Breast epithelium (tissue), 3 donors: Measurements from ENCODE around the gene C2CD4A.

Experiments used
- POLR2A ChIP-seq: fragments of 450-650 bp; IDR thresholded peaks from one replicate; pipeline ENCODE4 v1.6.1; 2016; ENCODE audit warnings: antibody characterized with exemption, mild to moderate bottlenecking, moderate library complexity
- POLR2AphosphoS5 ChIP-seq, 3 donors: sonication (generic); formaldehyde crosslinking; IDR thresholded peaks; one replicate each; pipeline ENCODE4 v1.6.1; 2017; ENCODE audit warnings: antibody characterized with exemption in 3 of 3
- TF ChIP-seq, protein P1 (sequence below), 3 donors: fragments of 450-650 bp; IDR thresholded peaks; one replicate each; pipeline ENCODE4 v1.5.1; 2016 to 2017; ENCODE audit warnings: antibody characterized with exemption in 3 of 3, mild to moderate bottlenecking in 3 of 3, moderate library complexity in 3 of 3

DNA sequence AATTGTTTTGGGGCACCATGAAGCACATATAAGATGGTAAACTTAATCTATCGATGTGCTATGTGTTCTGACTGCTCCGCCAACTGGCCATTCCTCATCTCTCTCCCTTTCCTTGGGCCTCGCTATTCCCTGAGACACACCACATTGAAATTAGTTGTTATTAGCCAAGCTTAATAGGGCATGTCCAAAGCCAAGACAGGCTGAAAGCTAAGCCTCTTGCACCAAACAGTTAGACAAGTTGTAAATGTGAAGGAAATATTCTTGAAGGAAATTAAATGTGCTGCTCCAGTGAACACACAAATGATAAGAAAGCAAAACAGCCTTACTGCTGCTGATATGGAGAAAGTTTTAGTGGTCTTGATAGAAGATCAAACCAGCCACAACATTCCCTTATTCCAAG, 39.3 kb downstream of the C2CD4A start:
- TF ChIP-seq, protein P1, sequence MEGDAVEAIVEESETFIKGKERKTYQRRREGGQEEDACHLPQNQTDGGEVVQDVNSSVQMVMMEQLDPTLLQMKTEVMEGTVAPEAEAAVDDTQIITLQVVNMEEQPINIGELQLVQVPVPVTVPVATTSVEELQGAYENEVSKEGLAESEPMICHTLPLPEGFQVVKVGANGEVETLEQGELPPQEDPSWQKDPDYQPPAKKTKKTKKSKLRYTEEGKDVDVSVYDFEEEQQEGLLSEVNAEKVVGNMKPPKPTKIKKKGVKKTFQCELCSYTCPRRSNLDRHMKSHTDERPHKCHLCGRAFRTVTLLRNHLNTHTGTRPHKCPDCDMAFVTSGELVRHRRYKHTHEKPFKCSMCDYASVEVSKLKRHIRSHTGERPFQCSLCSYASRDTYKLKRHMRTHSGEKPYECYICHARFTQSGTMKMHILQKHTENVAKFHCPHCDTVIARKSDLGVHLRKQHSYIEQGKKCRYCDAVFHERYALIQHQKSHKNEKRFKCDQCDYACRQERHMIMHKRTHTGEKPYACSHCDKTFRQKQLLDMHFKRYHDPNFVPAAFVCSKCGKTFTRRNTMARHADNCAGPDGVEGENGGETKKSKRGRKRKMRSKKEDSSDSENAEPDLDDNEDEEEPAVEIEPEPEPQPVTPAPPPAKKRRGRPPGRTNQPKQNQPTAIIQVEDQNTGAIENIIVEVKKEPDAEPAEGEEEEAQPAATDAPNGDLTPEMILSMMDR (IDR thresholded peaks at IDR 0.05) = no peak
- TF ChIP-seq POLR2AphosphoS5 (IDR thresholded peaks at IDR 0.05) (no peak), POLR2A (no peak)
